Pancreas (tissue), 10 donors: ENCODE results near the gene AGFG1. TPM values are rescaled to one million over a fixed set of nuclear protein-coding genes. Genes with fewer than 3 reads are reported as not detected.
"Not testable (repeated sequence)": the region's sequence is repeated elsewhere in the genome, so short reads cannot be mapped to it uniquely, and the experiment has no call there.

Experiments
- ATAC-seq, 4 donors: fragments of 200-7000 bp; cut with Tn5 transposase; one replicate each; pipeline versions ENCODE4 v1.8.0 to v1.9.1; 2020; ENCODE audit warnings: mild to moderate bottlenecking in 4 of 4, moderate library complexity in 4 of 4
- DNase-seq, 6 donors: peaks; one replicate each; pipeline ENCODE4 v3.0.0-alpha.2; 2020
- FAIRE-seq: peaks from 2 replicates; lab custom pipeline; 2012; peaks lifted over from hg19 to GRCh38; lab: Jason Lieb, UNC
- H3K27ac ChIP-seq, 4 donors: fragments of 200-600 bp; sonication (generic); 1 replicate in 3 of 4; 2 replicates in 1 of 4; pipeline versions ENCODE4 v1.5.0 to v1.8.0; 2020
- H3K27me3 ChIP-seq, 4 donors: fragments of 200-600 bp; one replicate each; pipeline ENCODE4 v1.8.0; 2021
- H3K36me3 ChIP-seq, 3 donors: fragments of 200-600 bp; sonication (generic) in 1 of 3; one replicate each; pipeline versions ENCODE4 v1.5.0 to v1.8.0; 2020 to 2021
- H3K4me1 ChIP-seq, 3 donors: fragments of 200-600 bp; one replicate each; pipeline ENCODE4 v1.8.0; 2021
- H3K4me3 ChIP-seq, 4 donors: fragments of 200-600 bp; sonication (generic) in 2 of 4; one replicate each; pipeline versions ENCODE4 v1.5.0 to v1.8.0; 2020 to 2021
- H3K9me3 ChIP-seq, 4 donors: fragments of 200-600 bp; one replicate each; pipeline ENCODE4 v1.8.0; 2021
- CTCF ChIP-seq, 4 donors: fragments of 200-600 bp; sonication (generic) in 3 of 4; IDR thresholded peaks; one replicate each; pipeline versions ENCODE4 v1.5.0 to v1.8.0; 2021; ENCODE audit warnings: antibody characterized with exemption in 4 of 4
- WGBS, 2 donors: extraction: QIAGEN DNeasy Blood & Tissue Kit; methylation state at CpG; one replicate each; pipeline ENCODE4 v1.1.7; 2013; 5-methylcytosine and 5-hydroxymethylcytosine counted together
- intact Hi-C, 3 donors: fragments of 100-400 bp; cut with DNase I; formaldehyde crosslinking; loops; one replicate each; pipeline versions ENCODE4 v1.11.1 to v1.14.2; 2022
- polyA plus RNA-seq, 2 donors: library from polyadenylated mRNA; stranded (reverse); fragments of 200-250 nt; gene quantifications; one replicate each; pipeline ENCODE4 v1.2.3, GENCODE V29; 2013
- total RNA-seq, 6 donors: library from RNA; stranded (reverse); fragmentation: NEBNext Ultra II Directional in 4 of 6; extraction: Animal tissue kit (Norgen Biotek cat#: 25700) in 4 of 6; gene quantifications; one replicate each; pipeline versions ENCODE4 v1.2.1 to v1.2.4, GENCODE V29; 2021 to 2023
- donor health status: healthy with polysubstance abuse.
- donor health status: DM: no; HTN: no; CAD: no; lungs with moderate emphysema.
- donor health status: DM: no; HTN: no; CAD: no.
- donor health status: control.
- donor health status: control.
- donor health status: Bipolar disorder and iron deficiency.
- donor health status: DM: yes; HTN: yes; CAD: no.
- donor health status: DM: no; HTN: no; CAD: no.
- donor health status: DM: no; HTN: no; CAD: no.
- donor health status: DM: yes; HTN: yes; CAD: no.

Gene AGFG1
- total and polyA plus RNA-seq, 8 donors, result 9.0 to 39.7 (median 25.9) TPM

GRCh38 chr2:227536445-227536844, 64.5 kb downstream of the AGFG1 start:
- Histone ChIP-seq H3K4me1 (no peaks in the 10 kb centered on the region), H3K27ac (no peak overlapping the region), H3K9me3 (no peaks in the 10 kb centered on the region), H3K36me3 (peaks cover 0 to 19% (median 4%) of the 10 kb centered on the region in 3 donors), H3K27me3 (no peaks in the 10 kb centered on the region), H3K4me3 (no peak overlapping the region)
- DNase-seq (no peak), FAIRE-seq (peak; percentile 54), ATAC-seq (no peak)
- TF ChIP-seq CTCF (IDR thresholded peaks at IDR 0.05), result no peak
- intact Hi-C loops, result no loop called here
- 30% methylated on average over 2 of the region's 2 CpGs for WGBS, 2 donors

GRCh38 chr2:227539465-227539956, 67.6 kb downstream of the AGFG1 start:
- H3K4me3 ChIP-seq, result no peak overlapping the region
- no peak for FAIRE-seq
- 97 to 98% methylated on average over 8 of the region's 8 CpGs for WGBS, 2 donors
- no peaks in the 10 kb centered on the region for H3K9me3 ChIP-seq
- H3K36me3 ChIP-seq, result peaks cover 0 to 19% (median 4%) of the 10 kb centered on the region in 3 donors
- H3K27ac ChIP-seq, result no peak overlapping the region
- H3K4me1 ChIP-seq, result no peaks in the 10 kb centered on the region
- no peak for ATAC-seq
- no peak for TF ChIP-seq CTCF (IDR thresholded peaks at IDR 0.05)
- H3K27me3 ChIP-seq, result no peaks in the 10 kb centered on the region
- intact Hi-C loops, result no loop called here
- DNase-seq, result no peak

GRCh38 chr2:227540352-227540751, 68.4 kb downstream of the AGFG1 start:
- WGBS, 2 donors, result 95 to 98% methylated on average over 9 of the region's 9 CpGs
- not testable (repeated sequence) for ATAC-seq

GRCh38 chr2:227545990-227546389, 74.0 kb downstream of the AGFG1 start:
- no peak overlapping the region for H3K27ac ChIP-seq
- no peak for DNase-seq
- TF ChIP-seq CTCF (IDR thresholded peaks at IDR 0.05), result no peak

More at GRCh38 chr2:227540352-227540751, 68.4 kb downstream of the AGFG1 start:
- FAIRE-seq, H3K9me3 ChIP-seq, H3K27ac ChIP-seq, H3K4me3 ChIP-seq, DNase-seq, H3K27me3 ChIP-seq, H3K4me1 ChIP-seq, intact Hi-C loops: not testable (repeated sequence)
- H3K36me3 ChIP-seq, result peaks cover 0 to 19% (median 4%) of the 10 kb centered on the region in 3 donors

GRCh38 chr2:227551836-227552235, 79.9 kb downstream of the AGFG1 start:
- Histone ChIP-seq H3K27me3 (no peaks in the 10 kb centered on the region), H3K4me1 (no peaks in the 10 kb centered on the region), H3K36me3 (peaks cover 0 to 14% (median 0%) of the 10 kb centered on the region in 3 donors), H3K9me3 (no peaks in the 10 kb centered on the region), H3K4me3 (no peak overlapping the region), H3K27ac (no peak overlapping the region)
- no peak for DNase-seq
- intact Hi-C loops, result no loop called here
- WGBS, 2 donors, result 99 to 100% methylated on average over 3 of the region's 3 CpGs
- FAIRE-seq, result no peak
- no peak for ATAC-seq
- no peak for TF ChIP-seq CTCF (IDR thresholded peaks at IDR 0.05)

More at GRCh38 chr2:227545990-227546389, 74.0 kb downstream of the AGFG1 start:
- Histone ChIP-seq H3K4me1 (no peaks in the 10 kb centered on the region), H3K27me3 (no peaks in the 10 kb centered on the region), H3K9me3 (no peaks in the 10 kb centered on the region), H3K4me3 (no peak overlapping the region), H3K36me3 (no peaks in the 10 kb centered on the region)
- intact Hi-C loops, result no loop called here
- no peak for FAIRE-seq
- 96 to 98% methylated on average over 11 of the region's 11 CpGs for WGBS, 2 donors
- no peak for ATAC-seq
